SK-N-SH (cell line): ENCODE data around the gene ANKRD39. TPM values are rescaled to one million over a fixed set of nuclear protein-coding genes. Genes with fewer than 3 reads are reported as not detected.
A peak's percentile ranks its signal among the peaks of the same experiment; 100 is the strongest.

Experiments
- CTCF ChIA-PET: fragments of 300-600, 350-600 bp; formaldehyde crosslinking; extraction: SDS; loops from one replicate; lab custom pipeline; 2021; lab: Yijun Ruan, JAX
- POLR2A ChIA-PET: fragments of 350-600 bp; sonication (Branson Sonifier 250); formaldehyde crosslinking; extraction: SDS; loops from one replicate; lab custom pipeline; 2020; ENCODE audit warnings: antibody characterized with exemption, inconsistent platforms; lab: Yijun Ruan, JAX
- DNase-seq: peaks from one replicate; pipeline ENCODE4 v3.0.0; 2012
- H2AFZ ChIP-seq: fragments of 200-600 bp; sonication (generic); 2 replicates; pipeline ENCODE4 v1.8.1; 2016; ENCODE audit warnings: antibody characterized with exemption, mild to moderate bottlenecking, low read depth
- H3F3A ChIP-seq: fragments of 200-600 bp; sonication (generic); replicated peaks from 2 replicates; pipeline ENCODE3; 2016; ENCODE audit warnings: antibody characterized with exemption, mild to moderate bottlenecking; ENCODE audit not compliant: insufficient read depth
- H3K27ac ChIP-seq, 2 experiments: fragments of 200-500 bp in 1 of 2; fragments of 200-600 bp in 1 of 2; sonication (Bioruptor generic) in 1 of 2; sonication (generic), shearing (Covaris generic) in 1 of 2; 2 replicates each; pipeline versions ENCODE4 v1.5.1 to v1.6.1; 2014 to 2016; ENCODE audit warnings: low read depth in 2 of 2, inconsistent platforms in 1 of 2, low read length in 1 of 2, mild to moderate bottlenecking in 1 of 2, mixed read lengths in 1 of 2
- H3K27me3 ChIP-seq: fragments of 200-600 bp; sonication (generic), shearing (Covaris generic); 2 replicates; pipeline ENCODE4 v1.6.1; 2016; ENCODE audit warnings: mixed run types; ENCODE audit not compliant: insufficient read depth
- H3K36me3 ChIP-seq, 2 experiments: fragments of 200-500 bp in 1 of 2; fragments of 200-600 bp in 1 of 2; sonication (Bioruptor generic) in 1 of 2; sonication (generic) in 1 of 2; replicated peaks in 1 of 2; 2 replicates each; pipeline versions ENCODE3 to v1.5.1; 2014 to 2016; ENCODE audit warnings: low read length in 1 of 2, mild to moderate bottlenecking in 1 of 2; ENCODE audit not compliant: insufficient read depth in 2 of 2, control insufficient read depth in 1 of 2
- H3K4me1 ChIP-seq, 2 experiments: fragments of 200-500 bp in 1 of 2; fragments of 200-600 bp in 1 of 2; sonication (Bioruptor generic) in 1 of 2; sonication (generic), shearing (Covaris generic) in 1 of 2; 2 replicates each; pipeline versions ENCODE4 v1.5.1 to v1.6.1; 2014 to 2016; ENCODE audit warnings: low read depth in 1 of 2, low read length in 1 of 2, mixed run types in 1 of 2; ENCODE audit not compliant: insufficient read depth in 2 of 2, control insufficient read depth in 1 of 2
- H3K4me2 ChIP-seq: fragments of 200-600 bp; sonication (generic), shearing (Covaris generic); 2 replicates; pipeline ENCODE4 v1.6.1; 2017; ENCODE audit warnings: mixed run types
- H3K4me3 ChIP-seq, 2 experiments: fragments of 200-500 bp in 1 of 2; fragments of 200-600 bp in 1 of 2; sonication (Bioruptor generic) in 1 of 2; sonication (generic), shearing (Covaris generic) in 1 of 2; 2 replicates each; pipeline versions ENCODE4 v1.5.1 to v1.8.1; 2014 to 2016; ENCODE audit warnings: low read depth in 2 of 2, inconsistent platforms in 1 of 2, low read length in 1 of 2, mild to moderate bottlenecking in 1 of 2, mixed read lengths in 1 of 2, moderate library complexity in 1 of 2
- H3K79me2 ChIP-seq: fragments of 200-600 bp; sonication (generic); 2 replicates; pipeline ENCODE4 v1.8.1; 2017; ENCODE audit warnings: mild to moderate bottlenecking; ENCODE audit not compliant: insufficient read depth
- H3K9ac ChIP-seq: fragments of 200-600 bp; sonication (generic); 2 replicates; pipeline ENCODE4 v1.6.1; 2017; ENCODE audit warnings: mixed run types
- H3K9me2 ChIP-seq: fragments of 200-600 bp; sonication (generic); 2 replicates; pipeline ENCODE4 v1.6.1; 2017; ENCODE audit warnings: mixed run types
- H3K9me3 ChIP-seq: fragments of 200-600 bp; sonication (generic); 2 replicates; pipeline ENCODE4 v1.6.1; 2017; ENCODE audit warnings: mixed run types, mild to moderate bottlenecking, moderate library complexity
- H4K20me1 ChIP-seq: fragments of 200-600 bp; sonication (generic); 2 replicates; pipeline ENCODE4 v1.6.1; 2017; ENCODE audit warnings: mild to moderate bottlenecking, mixed run types; ENCODE audit not compliant: insufficient read depth
- CHD2 ChIP-seq: fragments of 150-350 bp; IDR thresholded peaks from 2 replicates; pipeline ENCODE4 v1.6.1; 2018; ENCODE audit warnings: low read length; ENCODE audit not compliant: partially characterized antibody
- EP300 ChIP-seq, 2 experiments: IDR thresholded peaks; 2 replicates each; pipeline versions ENCODE4 v1.4.0 to v1.6.1; 2012; ENCODE audit warnings: borderline replicate concordance in 1 of 2, low read depth in 1 of 2, low read length in 1 of 2
- EZH2phosphoT487 ChIP-seq: fragments of 200-600 bp; sonication (generic); IDR thresholded peaks from 2 replicates; pipeline ENCODE4 v1.6.1; 2017; ENCODE audit warnings: low read depth, mixed run types, mild to moderate bottlenecking, antibody characterized with exemption, moderate library complexity, borderline replicate concordance
- FOSL2 ChIP-seq: IDR thresholded peaks from 2 replicates; pipeline ENCODE4 v1.4.0; 2012; ENCODE audit warnings: low read depth, mild to moderate bottlenecking, moderate library complexity, borderline replicate concordance
- FOXJ3 ChIP-seq: sonication (generic); formaldehyde crosslinking; IDR thresholded peaks from 2 replicates; pipeline ENCODE4 v1.5.1; 2020; ENCODE audit warnings: mild to moderate bottlenecking, missing genetic modification reagents
- FOXM1 ChIP-seq: IDR thresholded peaks from 2 replicates; pipeline ENCODE4 v1.4.0; 2012; ENCODE audit warnings: low read depth, mild to moderate bottlenecking
- GABPA ChIP-seq: IDR thresholded peaks from 2 replicates; pipeline ENCODE4 v1.4.0; 2012; ENCODE audit warnings: low read depth, mild to moderate bottlenecking
- GATA2 ChIP-seq: sonication (generic); formaldehyde crosslinking; IDR thresholded peaks from 2 replicates; pipeline ENCODE4 v1.5.0; 2020; ENCODE audit warnings: mild to moderate bottlenecking, missing genetic modification reagents
- MXI1 ChIP-seq: IDR thresholded peaks from 2 replicates; pipeline ENCODE4 v1.6.1; 2012; ENCODE audit warnings: mild to moderate bottlenecking, low read depth, low read length, improper control_type of control experiment
- NRF1 ChIP-seq: IDR thresholded peaks from 2 replicates; pipeline ENCODE4 v1.6.1; 2012; ENCODE audit warnings: low read depth, mild to moderate bottlenecking, low read length
- PBX3 ChIP-seq: IDR thresholded peaks from 2 replicates; pipeline ENCODE4; 2012
- RAD21 ChIP-seq: IDR thresholded peaks from 2 replicates; pipeline ENCODE4 v1.6.1; 2012; ENCODE audit warnings: mild to moderate bottlenecking, low read length
- RCOR1 ChIP-seq: fragments of 150-350 bp; IDR thresholded peaks from 2 replicates; pipeline ENCODE4 v1.6.1; 2017; ENCODE audit warnings: antibody characterized with exemption, low read length
- RFX5 ChIP-seq: IDR thresholded peaks from 2 replicates; pipeline ENCODE4 v1.6.1; 2012; ENCODE audit warnings: mild to moderate bottlenecking, improper control_type of control experiment, low read length
- RXRA ChIP-seq: IDR thresholded peaks from 2 replicates; pipeline ENCODE4 v1.4.0; 2012; ENCODE audit warnings: low read depth, mild to moderate bottlenecking, borderline replicate concordance
- SIN3A ChIP-seq: IDR thresholded peaks from 2 replicates; pipeline ENCODE4 v1.6.1; 2012; ENCODE audit warnings: low read depth, mild to moderate bottlenecking, low read length, moderate library complexity, borderline replicate concordance
- SMC3 ChIP-seq: IDR thresholded peaks from 2 replicates; pipeline ENCODE4 v1.6.1; 2012; ENCODE audit warnings: low read depth, low read length, improper control_type of control experiment
- TAF1 ChIP-seq: IDR thresholded peaks from 2 replicates; pipeline ENCODE4 v1.6.1; 2012; ENCODE audit warnings: low read depth, mild to moderate bottlenecking, low read length, moderate library complexity, borderline replicate concordance
- TCF12 ChIP-seq: IDR thresholded peaks from 2 replicates; pipeline ENCODE4 v1.4.0; 2012
- USF1 ChIP-seq: IDR thresholded peaks from 2 replicates; pipeline ENCODE4 v1.4.0; 2012; ENCODE audit warnings: low read depth, borderline replicate concordance
- ZBTB33 ChIP-seq: IDR thresholded peaks from 2 replicates; pipeline ENCODE4 v1.4.0; 2012; ENCODE audit warnings: low read depth, borderline replicate concordance
- WGBS: methylation state at CpG from one replicate; pipeline ENCODE4 v1.1.6; 2017; ENCODE audit warnings: low lambda C conversion rate; 5-methylcytosine and 5-hydroxymethylcytosine counted together
- polyA plus RNA-seq, 3 experiments: library from polyadenylated mRNA; depleted of rRNA; stranded (reverse); fragments of >200 nt; gene quantifications; 2 replicates each; pipeline ENCODE4 v1.2.3, GENCODE V29; 2012
- TF ChIP-seq, protein P1 (sequence below): fragments of 150-350 bp; IDR thresholded peaks from 2 replicates; pipeline ENCODE4 v1.6.1; 2017; ENCODE audit warnings: antibody characterized with exemption, low read length, low read depth, borderline replicate concordance

Gene ANKRD39
- polyA plus RNA-seq, 1 of the 3 experiments (the other 2 are of a cell fraction), result 11.8 TPM

- H3K4me2 ChIP-seq, result peak overlapping the region; percentile 88
- peaks cover 7% of the 10 kb centered on the region; the same call in 1 of the 2 replicates for H3K79me2 ChIP-seq
- H4K20me1 ChIP-seq, result peaks cover 26% of the 10 kb centered on the region
- H3K36me3 ChIP-seq, result no peaks in the 10 kb centered on the region
- peaks cover 4% of the 10 kb centered on the region for H3F3A ChIP-seq
- CTCF ChIA-PET, result interaction anchor here (0.6 to 6.1 kb wide), 8 partner anchors 15 to 338 kb away, joined by 3 to 35 read pairs (median 4); no protein-coding TSS in a partner anchor
- no peak overlapping the region for H2AFZ ChIP-seq
- TF ChIP-seq RFX5 (no peak), EP300 (IDR thresholded peaks at IDR 0.05; ENCODE audit: borderline replicate concordance in 1 of 2, low read depth in 1 of 2, low read length in 1 of 2) (no peak), NRF1 (no peak), FOSL2 (no peak), SMC3 (no peak), MXI1 (no peak), RAD21 (no peak), TAF1 (no peak), RXRA (no peak), ZBTB33 (no peak)
- POLR2A ChIA-PET, result interaction anchor here (1.3 kb wide), 1 partner anchor 25 kb away, joined by 5 read pairs; no protein-coding TSS in a partner anchor
- H3K9me2 ChIP-seq, result no peaks in the 10 kb centered on the region
- 95% methylated on average over 8 of the region's 8 CpGs for WGBS
- no peak overlapping the region for H3K9ac ChIP-seq
- peak overlapping the region; percentile 61 to 73; a peak in 2 of 4 replicates for H3K4me3 ChIP-seq
- no peak overlapping the region for H3K27ac ChIP-seq
- H3K27me3 ChIP-seq, result no peaks in the 10 kb centered on the region
- DNase-seq, result no peak
- H3K4me1 ChIP-seq, result peaks cover 5 to 42% of the 10 kb centered on the region in 2 experiments; a peak in 3 of 4 replicates
- no peaks in the 10 kb centered on the region for H3K9me3 ChIP-seq
Measured at GRCh38 chr2:96817882-96818281, 39.9 kb downstream of the ANKRD39 start.

GRCh38 chr2:96816836-96817702 is 40.7 kb downstream of the ANKRD39 start:
- Histone ChIP-seq H3K9ac (peak overlapping the region; percentile 31), H4K20me1 (peaks cover 26% of the 10 kb centered on the region), H3F3A (peaks cover 4% of the 10 kb centered on the region), H3K9me2 (no peaks in the 10 kb centered on the region), H3K4me2 (peak overlapping the region; percentile 88), H3K4me1 (peaks cover 5 to 40% of the 10 kb centered on the region in 2 experiments; a peak in 3 of 4 replicates), H3K36me3 (no peaks in the 10 kb centered on the region), H3K79me2 (peaks cover 7% of the 10 kb centered on the region; the same call in 1 of the 2 replicates), H3K27me3 (no peaks in the 10 kb centered on the region), H3K4me3 (peak overlapping the region; percentile 61 to 73), H3K27ac (peak overlapping the region in 1 of 2 experiments; percentile 91; a peak in 2 of 4 replicates), H3K9me3 (no peaks in the 10 kb centered on the region), H2AFZ (peak overlapping the region; percentile 18; the same call in 1 of the 2 replicates)
- peak; percentile 51 for DNase-seq
- CTCF ChIA-PET, result interaction anchor here (0.6 to 6.1 kb wide), 12 partner anchors 10 to 141 kb away, joined by 3 to 35 read pairs (median 4); partner anchors contain the start of gene ANKRD39
- WGBS, result 9% methylated on average over 13 of the region's 89 CpGs
- POLR2A ChIA-PET, result interaction anchor here (1.2 to 1.3 kb wide), 2 partner anchors 26 to 41 kb away, joined by 5 read pairs; partner anchors contain the start of gene ANKRD39
- no peak for TF ChIP-seq SMC3
- TF ChIP-seq CHD2, result no peak
- TF ChIP-seq RCOR1, result no peak
- TF ChIP-seq SIN3A, result no peak
- TF ChIP-seq TCF12, result no peak
- no peak for TF ChIP-seq GATA2 (CRISPR knock-in tag)
- TF ChIP-seq FOXM1, result no peak
- TF ChIP-seq, protein P1, sequence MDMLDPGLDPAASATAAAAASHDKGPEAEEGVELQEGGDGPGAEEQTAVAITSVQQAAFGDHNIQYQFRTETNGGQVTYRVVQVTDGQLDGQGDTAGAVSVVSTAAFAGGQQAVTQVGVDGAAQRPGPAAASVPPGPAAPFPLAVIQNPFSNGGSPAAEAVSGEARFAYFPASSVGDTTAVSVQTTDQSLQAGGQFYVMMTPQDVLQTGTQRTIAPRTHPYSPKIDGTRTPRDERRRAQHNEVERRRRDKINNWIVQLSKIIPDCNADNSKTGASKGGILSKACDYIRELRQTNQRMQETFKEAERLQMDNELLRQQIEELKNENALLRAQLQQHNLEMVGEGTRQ, result no peak
- no peak for TF ChIP-seq GABPA
- no peak for TF ChIP-seq PBX3
- no peak for TF ChIP-seq RAD21
- no peak for TF ChIP-seq EZH2phosphoT487
- TF ChIP-seq EP300 (IDR thresholded peaks at IDR 0.05; ENCODE audit: borderline replicate concordance in 1 of 2, low read depth in 1 of 2, low read length in 1 of 2), result no peak
- no peak for TF ChIP-seq FOXJ3 (CRISPR knock-in tag)
- TF ChIP-seq USF1, result no peak
